HUES48 (cell line): Measurements from ENCODE around the gene SP9.

Experiments
- H3K27ac ChIP-seq: one replicate; pipeline ENCODE4 v1.7.0; 2013; ENCODE audit warnings: low read depth, low read length, inconsistent platforms
- H3K27me3 ChIP-seq: 2 replicates; pipeline ENCODE4 v1.6.1; 2013; ENCODE audit warnings: mild to moderate bottlenecking, low read length; ENCODE audit not compliant: control insufficient read depth, insufficient read depth
- H3K36me3 ChIP-seq: 2 replicates; pipeline ENCODE4 v1.6.1; 2013; ENCODE audit warnings: low read length; ENCODE audit not compliant: control insufficient read depth, insufficient read depth
- H3K4me1 ChIP-seq: 2 replicates; pipeline ENCODE4 v1.6.1; 2013; ENCODE audit warnings: mild to moderate bottlenecking, low read length; ENCODE audit not compliant: control insufficient read depth, insufficient read depth
- H3K4me3 ChIP-seq: 2 replicates; pipeline ENCODE4 v1.5.1; 2013; ENCODE audit warnings: mild to moderate bottlenecking, low read depth, low read length
- H3K9ac ChIP-seq: 2 replicates; pipeline ENCODE4 v1.6.1; 2013; ENCODE audit warnings: mild to moderate bottlenecking, low read depth, low read length, moderate library complexity
- H3K9me3 ChIP-seq: 2 replicates; pipeline ENCODE4 v1.6.1; 2013; ENCODE audit warnings: low read length; ENCODE audit not compliant: control insufficient read depth, insufficient read depth

SP9 gene

GRCh38 chr2:174327021-174327840, 7.5 kb upstream of the SP9 start:
- Histone ChIP-seq H3K36me3 (no peaks in the 10 kb centered on the region), H3K27ac (no peak overlapping the region), H3K9ac (no peak overlapping the region), H3K4me1 (peaks cover 29% of the 10 kb centered on the region), H3K27me3 (peaks cover 83% of the 10 kb centered on the region), H3K9me3 (no peaks in the 10 kb centered on the region), H3K4me3 (peak overlapping the region; percentile 71)

GRCh38 chr2:174327841-174328113, 7.0 kb upstream of the SP9 start:
- no peaks in the 10 kb centered on the region for H3K36me3 ChIP-seq
- no peaks in the 10 kb centered on the region for H3K9me3 ChIP-seq
- no peak overlapping the region for H3K27ac ChIP-seq
- peaks cover 34% of the 10 kb centered on the region for H3K4me1 ChIP-seq
- H3K4me3 ChIP-seq = peak overlapping the region; percentile 22; the same call in 1 of the 2 replicates
- peaks cover 89% of the 10 kb centered on the region for H3K27me3 ChIP-seq
- no peak overlapping the region for H3K9ac ChIP-seq

- Histone ChIP-seq H3K4me3 (peak overlapping the region; percentile 44), H3K4me1 (peaks cover 39% of the 10 kb centered on the region), H3K27me3 (peaks cover 94% of the 10 kb centered on the region), H3K27ac (no peak overlapping the region), H3K9me3 (no peaks in the 10 kb centered on the region), H3K9ac (no peak overlapping the region), H3K36me3 (no peaks in the 10 kb centered on the region)
These were observed 6.4 kb upstream of the SP9 start for GRCh38 chr2:174328114-174328960.

- H3K36me3 ChIP-seq = no peaks in the 10 kb centered on the region
- no peak overlapping the region for H3K9ac ChIP-seq
- H3K27me3 ChIP-seq = peaks cover 100% of the 10 kb centered on the region
- no peaks in the 10 kb centered on the region for H3K9me3 ChIP-seq
- H3K4me3 ChIP-seq = peak overlapping the region; percentile 44
- H3K27ac ChIP-seq = no peak overlapping the region
- H3K4me1 ChIP-seq = peaks cover 47% of the 10 kb centered on the region
These were observed 5.6 kb upstream of the SP9 start for GRCh38 chr2:174328961-174329715.

- Histone ChIP-seq H3K27me3 (peaks cover 100% of the 10 kb centered on the region), H3K9ac (no peak overlapping the region), H3K27ac (no peak overlapping the region), H3K4me1 (peaks cover 55% of the 10 kb centered on the region), H3K4me3 (no peak overlapping the region), H3K9me3 (no peaks in the 10 kb centered on the region), H3K36me3 (no peaks in the 10 kb centered on the region)
These were observed 3.7 kb upstream of the SP9 start for GRCh38 chr2:174330945-174331594.

- no peak overlapping the region for H3K27ac ChIP-seq
- H3K36me3 ChIP-seq = no peaks in the 10 kb centered on the region
- peaks cover 100% of the 10 kb centered on the region for H3K27me3 ChIP-seq
- H3K4me3 ChIP-seq = peak overlapping the region; percentile 38; the same call in 1 of the 2 replicates
- H3K9me3 ChIP-seq = no peaks in the 10 kb centered on the region
- peaks cover 56% of the 10 kb centered on the region for H3K4me1 ChIP-seq
- H3K9ac ChIP-seq = no peak overlapping the region
These were observed 3.0 kb upstream of the SP9 start for GRCh38 chr2:174331595-174332216.

GRCh38 chr2:174332217-174332963, 2.4 kb upstream of the SP9 start:
- Histone ChIP-seq H3K4me3 (peak overlapping the region; percentile 38), H3K27ac (no peak overlapping the region), H3K36me3 (no peaks in the 10 kb centered on the region), H3K9me3 (no peaks in the 10 kb centered on the region), H3K9ac (no peak overlapping the region), H3K4me1 (peaks cover 58% of the 10 kb centered on the region), H3K27me3 (peaks cover 100% of the 10 kb centered on the region)

GRCh38 chr2:174333017-174333371, 1.8 kb upstream of the SP9 start:
- Histone ChIP-seq H3K9me3 (no peaks in the 10 kb centered on the region), H3K27ac (no peak overlapping the region), H3K36me3 (no peaks in the 10 kb centered on the region), H3K4me1 (peaks cover 63% of the 10 kb centered on the region), H3K4me3 (0 out of 2 replicates have a peak overlapping the region, but pooled peaks have one; percentile 38), H3K9ac (no peak overlapping the region), H3K27me3 (peaks cover 100% of the 10 kb centered on the region)

GRCh38 chr2:174333372-174334277, 1.1 kb upstream of the SP9 start:
- H3K36me3 ChIP-seq = no peaks in the 10 kb centered on the region
- H3K4me3 ChIP-seq = peak overlapping the region; percentile 37
- H3K4me1 ChIP-seq = peaks cover 68% of the 10 kb centered on the region
- no peak overlapping the region for H3K27ac ChIP-seq
- no peaks in the 10 kb centered on the region for H3K9me3 ChIP-seq
- H3K9ac ChIP-seq = no peak overlapping the region
- peaks cover 100% of the 10 kb centered on the region for H3K27me3 ChIP-seq
